Hematopoietic multipotent progenitor cell treated with erythropoietin and hydrocortisone succinate and interleukin-3 and kit ligand, for 6 days (in vitro differentiated cells): ENCODE results near the gene RPL38.
A peak's percentile ranks its signal among the peaks of the same experiment; 100 is the strongest.

Experiments
- DNase-seq: peaks from one replicate; pipeline ENCODE4 v3.0.0-alpha.2; 2015

RPL38 gene

GRCh38 chr17:74252211-74252610 lies 48.7 kb downstream of the RPL38 start:
- DNase-seq = peak; percentile 39

- DNase-seq = no peak
Observed at GRCh38 chr17:74253036-74253435, 49.6 kb downstream of the RPL38 start.

- DNase-seq = no peak
Observed at GRCh38 chr17:74257311-74257710, 53.8 kb downstream of the RPL38 start.

GRCh38 chr17:74259667-74260524 lies 56.4 kb downstream of the RPL38 start:
- DNase-seq = no peak
